HCT116 (cell line): ENCODE measurements around the gene USP9Y. TPM values are rescaled to one million over a fixed set of nuclear protein-coding genes. Genes with fewer than 3 reads are reported as not detected.

Experiments used
- ATAC-seq: fragments of 200-7000 bp; cut with Tn5 transposase; 2 replicates; pipeline ENCODE4 v1.9.1; 2020; ENCODE audit warnings: mild to moderate bottlenecking, moderate library complexity
- BruUV-seq: library from RNA; stranded (reverse); fragments of 400-500 nt; replicated peaks from 2 replicates; lab custom pipeline; 2021; lab: Mats Ljungman, UMichigan
- CTCF ChIA-PET: fragments of 300-600 bp; sonication (Branson Sonifier 250); formaldehyde crosslinking; loops from one replicate; lab custom pipeline; 2021; ENCODE audit warnings: antibody characterized with exemption; lab: Charles Lee
- POLR2A ChIA-PET: fragments of 300-600, 350-600 bp; sonication (Branson Sonifier 250); formaldehyde crosslinking; loops from one replicate; lab custom pipeline; 2021; ENCODE audit warnings: antibody characterized with exemption; lab: Charles Lee
- RAD21 ChIA-PET, 2 experiments: fragments of 300-600 bp; sonication (Branson Sonifier 250); formaldehyde crosslinking; loops; one replicate each; lab custom pipeline; 2023; ENCODE audit warnings: low total read pairs in 2 of 2; ENCODE audit not compliant: uncharacterized antibody in 2 of 2, unreplicated experiment in 2 of 2, low non-redundant PET in 1 of 2; lab: Charles Lee
- DNase-seq: peaks from one replicate; pipeline ENCODE4 v3.0.0-alpha.2; 2010; ENCODE audit warnings: low read depth, low spot score
- H2AFZ ChIP-seq: fragments of 200-600 bp; shearing (Covaris generic), sonication (generic); 2 replicates; pipeline ENCODE4 v1.6.1; 2017; ENCODE audit warnings: low read depth, mixed run types, mixed read lengths, antibody characterized with exemption, low read length; ENCODE audit not compliant: poor library complexity, severe bottlenecking
- H3K27ac ChIP-seq: 2 replicates; pipeline ENCODE4 v1.5.1; 2012; ENCODE audit warnings: low read depth, low read length
- H3K27me3 ChIP-seq: fragments of 200-600 bp; sonication (generic); 2 replicates; pipeline ENCODE4 v1.6.1; 2016; ENCODE audit warnings: mixed run types, low read length, mixed read lengths; ENCODE audit not compliant: insufficient read depth
- H3K36me3 ChIP-seq, 2 experiments: fragments of 200-500 bp in 1 of 2; fragments of 200-600 bp in 1 of 2; sonication (Bioruptor generic) in 1 of 2; sonication (generic) in 1 of 2; 2 replicates each; pipeline versions ENCODE4 v1.5.1 to v1.6.1; 2014 to 2016; ENCODE audit warnings: low read length in 2 of 2, inconsistent platforms in 1 of 2, mixed read lengths in 1 of 2, mixed run types in 1 of 2; ENCODE audit not compliant: insufficient read depth in 2 of 2, control insufficient read depth in 1 of 2
- H3K4me1 ChIP-seq, 2 experiments: fragments of 200-600 bp in 1 of 2; sonication (generic) in 1 of 2; 2 replicates each; pipeline versions ENCODE4 v1.5.1 to v1.6.1; 2012 to 2017; ENCODE audit warnings: low read length in 2 of 2, inconsistent platforms in 1 of 2, mild to moderate bottlenecking in 1 of 2, mixed read lengths in 1 of 2, mixed run types in 1 of 2, moderate library complexity in 1 of 2; ENCODE audit not compliant: insufficient read depth in 2 of 2, control insufficient read depth in 1 of 2
- H3K4me2 ChIP-seq: fragments of 200-600 bp; sonication (generic); 2 replicates; pipeline ENCODE4 v1.6.1; 2017; ENCODE audit warnings: mixed run types, low read length, mixed read lengths
- H3K4me3 ChIP-seq, 2 experiments: fragments of 200-600 bp in 1 of 2; sonication (generic) in 1 of 2; replicated peaks in 1 of 2; 2 replicates each; pipeline ENCODE4 v1.5.1; 2011 to 2016; ENCODE audit warnings: low read length in 2 of 2, control low read depth in 1 of 2, low read depth in 1 of 2, mild to moderate bottlenecking in 1 of 2, mixed read lengths in 1 of 2, mixed run types in 1 of 2
- H3K79me2 ChIP-seq: fragments of 200-600 bp; sonication (generic); 2 replicates; pipeline ENCODE4 v1.6.1; 2017; ENCODE audit warnings: mild to moderate bottlenecking, mixed run types, low read length, moderate library complexity, mixed read lengths; ENCODE audit not compliant: insufficient read depth
- H3K9ac ChIP-seq: fragments of 200-600 bp; sonication (generic); 2 replicates; pipeline ENCODE4 v1.6.1; 2016; ENCODE audit warnings: low read length, mixed read lengths
- H3K9me2 ChIP-seq: fragments of 200-600 bp; sonication (generic), shearing (Covaris generic); 2 replicates; pipeline ENCODE4 v1.6.1; 2017; ENCODE audit warnings: mixed run types, mild to moderate bottlenecking, moderate library complexity; ENCODE audit not compliant: insufficient read depth
- H3K9me3 ChIP-seq, 2 experiments: fragments of 200-500 bp in 1 of 2; fragments of 200-600 bp in 1 of 2; sonication (Bioruptor generic) in 1 of 2; sonication (generic) in 1 of 2; 2 replicates each; pipeline ENCODE4 v1.6.1; 2014 to 2017; ENCODE audit warnings: low read length in 2 of 2, mixed read lengths in 2 of 2, inconsistent platforms in 1 of 2, low read depth in 1 of 2, mild to moderate bottlenecking in 1 of 2, mixed run types in 1 of 2, moderate library complexity in 1 of 2; ENCODE audit not compliant: control insufficient read depth in 1 of 2, insufficient read depth in 1 of 2
- H4K20me1 ChIP-seq: fragments of 200-600 bp; sonication (generic), shearing (Covaris generic); 2 replicates; pipeline ENCODE4 v1.6.1; 2017; ENCODE audit warnings: mixed run types, mild to moderate bottlenecking, moderate library complexity; ENCODE audit not compliant: insufficient read depth
- ATF3 ChIP-seq: IDR thresholded peaks from 2 replicates; pipeline ENCODE4 v1.6.1; 2012
- CEBPB ChIP-seq: IDR thresholded peaks from 2 replicates; pipeline ENCODE4 v1.6.1; 2012; ENCODE audit warnings: low read depth
- CTCF ChIP-seq, 3 experiments: fragments of 200-600 bp in 1 of 3; sonication (generic) in 1 of 3; IDR thresholded peaks in 2 of 3; conservative IDR thresholded peaks in 1 of 3; 2 replicates each; pipeline ENCODE4 v1.5.1; 2012 to 2017; ENCODE audit warnings: low read depth in 2 of 3, low read length in 2 of 3, antibody characterized with exemption in 1 of 3, borderline replicate concordance in 1 of 3, control low read depth in 1 of 3, mild to moderate bottlenecking in 1 of 3, mixed read lengths in 1 of 3, mixed run types in 1 of 3, moderate library complexity in 1 of 3; ENCODE audit not compliant: insufficient read depth in 1 of 3
- EGR1 ChIP-seq: IDR thresholded peaks from 2 replicates; pipeline ENCODE4 v1.6.1; 2012; ENCODE audit warnings: low read depth
- EZH2 ChIP-seq: fragments of 200-600 bp; sonication (generic); IDR thresholded peaks from 2 replicates; pipeline ENCODE4 v1.6.1; 2017; ENCODE audit warnings: antibody characterized with exemption, mixed run types
- EZH2phosphoT487 ChIP-seq: fragments of 200-600 bp; IDR thresholded peaks from 2 replicates; pipeline ENCODE4 v1.6.1; 2018; ENCODE audit warnings: antibody characterized with exemption, borderline replicate concordance
- FOSL1 ChIP-seq: IDR thresholded peaks from 2 replicates; pipeline ENCODE4 v1.6.1; 2012; ENCODE audit warnings: low read depth
- JUND ChIP-seq: IDR thresholded peaks from 2 replicates; pipeline ENCODE4 v1.6.1; 2012
- REST ChIP-seq: IDR thresholded peaks from 2 replicates; pipeline ENCODE4 v1.6.1; 2012; ENCODE audit warnings: low read depth
- SRF ChIP-seq: IDR thresholded peaks from 2 replicates; pipeline ENCODE4 v1.6.1; 2012; ENCODE audit warnings: low read depth
- YY1 ChIP-seq: IDR thresholded peaks from 2 replicates; pipeline ENCODE4 v1.6.1; 2011; ENCODE audit warnings: low read length, low read depth, moderate library complexity, mild to moderate bottlenecking; ENCODE audit not compliant: insufficient replicate concordance; ENCODE audit errors: extremely low read depth
- ZNF274 ChIP-seq: fragments of 200-500 bp; sonication (Bioruptor generic); IDR thresholded peaks from 2 replicates; pipeline ENCODE4 v1.6.1; 2014; ENCODE audit warnings: mild to moderate bottlenecking, low read depth, low read length, inconsistent platforms
- intact Hi-C: fragments of 100-400 bp; cut with micrococcal nuclease; formaldehyde crosslinking; loops from 2 replicates; pipeline ENCODE4 v1.10.0; 2022
- total RNA-seq: library from RNA; stranded (reverse); gene quantifications from one replicate; pipeline ENCODE4 v1.2.1, GENCODE V29; 2021; ENCODE audit not compliant: unreplicated experiment

USP9Y gene
- total RNA-seq, 1 experiment from 2014 or later = 4.4 TPM

- Histone ChIP-seq H3K9ac (no peak overlapping the region), H3K36me3 (no peaks in the 10 kb centered on the region), H3K27me3 (no peaks in the 10 kb centered on the region), H3K9me2 (no peaks in the 10 kb centered on the region), H3K4me3 (no peak overlapping the region), H4K20me1 (no peaks in the 10 kb centered on the region), H3K4me2 (no peak overlapping the region), H2AFZ (no peak overlapping the region), H3K79me2 (no peaks in the 10 kb centered on the region), H3K4me1 (no peaks in the 10 kb centered on the region), H3K9me3 (no peaks in the 10 kb centered on the region), H3K27ac (no peak overlapping the region)
- TF ChIP-seq ATF3 (no peak), SRF (no peak), JUND (no peak), YY1 (no peak), CTCF (IDR thresholded peaks at IDR 0.05 in 2 of 3, conservative IDR thresholded peaks at IDR 0.05 in 1 of 3; ENCODE audit: borderline replicate concordance in 1 of 3, insufficient read depth in 1 of 3, low read depth in 2 of 3, low read length in 2 of 3) (no peak)
- RAD21 ChIA-PET = no interaction called here
- POLR2A ChIA-PET = no interaction called here
- CTCF ChIA-PET = no interaction called here
- ATAC-seq = peak; percentile 40; the same call in 1 of the 2 replicates
- intact Hi-C loops = no loop called here
- DNase-seq = no peak
- BruUV-seq = no TSS peak
Observed at GRCh38 chrY:12749293-12749692, 48.3 kb downstream of the USP9Y start.

- DNase-seq = no peak
- Histone ChIP-seq H3K4me2 (no peak overlapping the region), H3K9ac (no peak overlapping the region), H3K9me3 (no peaks in the 10 kb centered on the region), H3K27ac (no peak overlapping the region), H3K27me3 (no peaks in the 10 kb centered on the region), H3K36me3 (no peaks in the 10 kb centered on the region), H3K9me2 (no peaks in the 10 kb centered on the region), H3K79me2 (no peaks in the 10 kb centered on the region), H4K20me1 (no peaks in the 10 kb centered on the region), H3K4me3 (no peak overlapping the region), H2AFZ (no peak overlapping the region), H3K4me1 (no peaks in the 10 kb centered on the region)
- intact Hi-C loops = no loop called here
- no TSS peak for BruUV-seq
- RAD21 ChIA-PET = no interaction called here
- POLR2A ChIA-PET = no interaction called here
- CTCF ChIA-PET = no interaction called here
- no peak for ATAC-seq
- TF ChIP-seq EZH2phosphoT487 (no peak), REST (no peak), ZNF274 (no peak), JUND (no peak), ATF3 (no peak), CEBPB (no peak), EZH2 (no peak), EGR1 (no peak), YY1 (no peak), FOSL1 (no peak)
Observed at GRCh38 chrY:12752856-12753255, 51.8 kb downstream of the USP9Y start.
